Measurements from ENCODE around the gene FBN1.

The FBN1 gene

DNA sequence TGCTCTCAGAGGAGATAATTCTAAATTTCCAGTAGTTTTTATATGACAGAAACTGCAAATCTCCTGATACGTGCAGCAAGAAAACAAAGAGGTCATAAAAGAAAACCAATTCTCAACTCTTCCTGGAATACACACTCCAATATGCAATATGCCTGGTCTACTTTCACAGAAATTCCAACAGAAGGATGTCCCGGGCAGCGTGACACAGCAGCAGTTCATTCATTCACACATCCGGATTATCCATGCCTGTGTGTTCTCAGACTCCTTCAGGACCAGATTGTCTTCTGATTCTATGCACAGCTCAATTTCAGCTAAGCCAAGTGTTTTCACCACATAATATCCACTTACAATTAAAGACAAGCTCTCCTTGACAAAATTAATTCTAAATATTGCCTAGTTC is 64.3 kb downstream of the FBN1 start:
- DNase-seq (ENCODE audit: low read depth, low spot score): no peak

GRCh38 chr15:48580736-48581135 is 64.8 kb downstream of the FBN1 start:
- DNase-seq (ENCODE audit: low read depth, low spot score): no peak

- DNase-seq (ENCODE audit: low read depth, low spot score): no peak
Measured at GRCh38 chr15:48579945-48580671, 65.4 kb downstream of the FBN1 start.

GRCh38 chr15:48578965-48579364 is 66.5 kb downstream of the FBN1 start:
- no peak for DNase-seq (ENCODE audit: low read depth, low spot score)

- DNase-seq (ENCODE audit: low read depth, low spot score): no peak
Measured at GRCh38 chr15:48577469-48577868, 68.0 kb downstream of the FBN1 start.

DNA sequence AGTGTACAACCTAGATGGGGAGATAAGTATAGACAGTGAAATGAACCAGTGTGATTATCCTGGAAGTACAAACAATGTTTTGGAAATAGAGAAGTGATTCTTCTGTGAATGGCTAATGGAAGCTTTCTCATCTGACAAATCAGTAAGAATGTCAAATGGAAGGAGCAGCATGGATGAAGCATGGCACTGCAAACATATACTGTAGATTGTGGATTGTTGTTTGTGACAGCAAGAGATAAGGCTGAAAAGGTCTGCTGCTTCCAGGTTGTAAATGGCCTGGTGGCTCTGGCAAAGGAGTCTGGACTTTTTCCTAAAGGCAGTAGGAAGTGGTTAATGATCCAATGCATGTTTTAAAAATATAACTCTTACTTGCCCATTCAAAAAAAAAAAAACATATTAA is 71.3 kb downstream of the FBN1 start:
- no peak for DNase-seq (ENCODE audit: low read depth, low spot score)

GRCh38 chr15:48573780-48574179 is 71.7 kb downstream of the FBN1 start:
- no peak for DNase-seq (ENCODE audit: low read depth, low spot score)

- no peak for DNase-seq (ENCODE audit: low read depth, low spot score)
Measured at GRCh38 chr15:48572823-48573222, 72.7 kb downstream of the FBN1 start.

DNA sequence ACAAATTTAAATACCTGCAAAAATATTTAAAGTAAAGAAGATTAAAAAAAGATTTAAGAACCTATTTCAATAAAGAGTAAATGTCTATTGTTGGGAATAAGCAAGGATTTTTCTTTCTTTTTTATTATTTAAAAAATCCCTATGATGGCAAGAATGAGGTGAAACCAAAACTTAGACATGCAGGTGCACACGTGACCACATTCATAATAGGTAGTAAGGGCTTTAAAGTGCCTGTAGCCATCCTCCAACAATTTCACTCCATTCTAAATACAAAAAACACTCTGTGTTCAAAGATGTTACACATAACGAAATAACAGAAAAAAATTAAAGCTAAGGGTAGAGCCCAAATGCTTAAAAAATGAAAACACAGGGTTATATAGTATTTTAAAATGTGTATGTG is 74.0 kb downstream of the FBN1 start:
- no peak for DNase-seq (ENCODE audit: low read depth, low spot score)

GRCh38 chr15:48570822-48571221 is 74.7 kb downstream of the FBN1 start:
- no peak for DNase-seq (ENCODE audit: low read depth, low spot score)

DNA sequence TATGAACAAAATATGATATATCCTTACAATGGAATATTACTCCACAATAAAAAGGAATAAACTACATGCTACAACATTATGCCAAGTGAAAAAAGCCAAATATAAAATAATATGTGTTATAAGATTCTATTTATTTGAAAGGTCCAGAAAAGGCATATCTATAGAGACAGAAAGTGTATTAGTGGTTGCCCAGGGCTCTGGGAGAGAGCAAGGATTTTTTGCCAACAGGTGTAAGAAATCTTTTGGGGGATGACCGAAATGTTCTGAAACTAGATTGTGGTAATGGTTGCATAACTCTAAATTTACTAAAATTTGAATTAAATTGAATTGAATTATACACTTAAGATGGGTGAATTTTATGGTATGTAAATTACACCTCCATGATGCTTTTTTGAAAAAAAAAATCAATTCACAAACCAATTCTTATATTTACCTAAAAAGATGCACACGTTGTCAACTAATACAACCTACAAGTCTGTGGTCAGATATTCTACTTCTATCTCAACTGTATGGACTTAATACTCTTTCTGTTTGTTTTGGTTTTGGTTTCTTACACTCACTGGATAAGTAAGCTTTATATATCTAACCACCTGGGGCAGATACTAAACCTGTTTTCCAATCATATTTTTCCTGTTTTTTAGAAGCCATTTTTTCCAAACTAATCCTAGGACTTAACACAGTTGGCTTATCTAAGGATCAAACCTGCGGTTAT is 75.8 kb downstream of the FBN1 start:
- no peak for DNase-seq (ENCODE audit: low read depth, low spot score)

GRCh38 chr15:48566668-48567067 is 78.8 kb downstream of the FBN1 start:
- DNase-seq (ENCODE audit: low read depth, low spot score): no peak

- DNase-seq (ENCODE audit: low read depth, low spot score): no peak
Measured at GRCh38 chr15:48565560-48566482, 79.7 kb downstream of the FBN1 start.

- no peak for DNase-seq (ENCODE audit: low read depth, low spot score)
Measured at GRCh38 chr15:48564690-48565089, 80.8 kb downstream of the FBN1 start.

DNA sequence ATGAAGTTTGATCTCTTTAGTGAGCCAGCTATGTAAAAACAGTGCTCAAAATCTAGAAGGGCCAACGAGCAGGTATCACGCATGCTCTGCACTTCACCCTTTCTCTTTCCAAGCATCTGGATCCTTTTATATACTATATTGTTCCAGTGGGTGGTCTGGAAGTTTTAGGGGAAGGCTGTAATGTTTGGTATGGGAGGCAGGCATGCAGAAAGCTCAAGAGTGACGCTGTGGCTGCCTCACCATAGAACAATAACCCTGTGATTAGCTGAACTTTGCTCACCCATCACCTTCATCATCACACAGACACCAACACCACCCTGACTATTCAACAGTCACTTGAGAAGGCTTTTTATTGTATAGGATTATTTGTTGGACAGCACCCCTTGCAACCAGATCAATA is 81.6 kb downstream of the FBN1 start:
- no peak for DNase-seq (ENCODE audit: low read depth, low spot score)

GRCh38 chr15:48560321-48561051 is 85.0 kb downstream of the FBN1 start:
- DNase-seq (ENCODE audit: low read depth, low spot score): no peak

- DNase-seq (ENCODE audit: low read depth, low spot score): no peak
Measured at GRCh38 chr15:48559285-48559684, 86.2 kb downstream of the FBN1 start.

GRCh38 chr15:48558226-48558625 is 87.3 kb downstream of the FBN1 start:
- DNase-seq (ENCODE audit: low read depth, low spot score): no peak

DNA sequence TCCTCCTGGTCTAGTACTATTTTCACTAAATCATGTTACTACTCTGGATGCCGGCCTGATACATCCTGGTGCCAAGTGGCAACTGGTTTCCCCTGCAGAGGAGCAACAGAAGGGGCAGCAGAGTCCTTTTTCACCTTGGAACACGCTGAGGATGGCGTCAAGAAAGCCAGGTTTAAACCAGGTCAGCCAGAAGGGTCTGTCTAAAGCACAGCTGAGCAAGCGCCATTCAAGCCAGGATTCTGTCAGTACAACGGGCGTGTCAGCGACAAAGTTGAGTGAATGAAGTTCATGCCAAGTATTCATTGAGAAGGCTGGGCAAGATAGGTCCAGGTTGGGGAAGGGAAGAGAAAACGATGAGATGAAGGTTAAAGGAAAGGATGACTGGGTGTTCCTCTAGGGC is 88.2 kb downstream of the FBN1 start:
- DNase-seq (ENCODE audit: low read depth, low spot score): no peak

DNA sequence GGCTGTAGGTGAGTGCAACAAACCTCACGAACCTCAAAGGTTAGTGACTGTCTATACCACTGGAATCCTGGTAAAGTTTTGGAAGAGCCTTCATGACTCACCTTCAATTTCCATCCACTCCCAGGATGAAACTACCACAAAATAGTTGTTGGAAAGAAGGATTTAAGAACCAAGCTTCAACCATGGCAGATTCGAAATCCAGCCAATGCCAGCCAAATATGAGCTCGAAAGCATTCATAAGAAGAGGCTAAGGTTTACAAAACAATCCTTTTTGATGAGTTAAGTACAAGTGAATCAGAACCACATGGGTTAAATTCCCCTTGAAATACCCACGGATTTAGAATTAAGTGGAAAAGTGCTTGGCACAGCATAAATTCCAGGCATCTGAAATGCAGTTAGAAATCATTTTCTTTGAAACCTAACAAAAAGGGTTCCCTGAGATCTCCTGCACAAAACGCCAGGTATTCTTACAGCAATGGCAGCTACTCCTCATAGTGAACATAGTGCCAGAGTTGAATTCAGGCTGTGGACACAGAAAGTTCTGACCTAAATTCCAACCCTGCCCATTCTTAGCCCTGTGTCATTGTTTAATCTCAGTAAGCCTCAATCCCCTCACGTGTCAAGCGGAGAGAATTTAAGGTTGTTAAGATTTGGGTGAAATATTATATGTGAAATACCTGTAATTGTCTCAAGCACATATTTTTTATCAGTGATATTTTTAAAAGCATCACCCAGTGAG is 89.2 kb downstream of the FBN1 start:
- DNase-seq (ENCODE audit: low read depth, low spot score): no peak

All from iPS DF 19.7 (cell line).